Measurements from ENCODE around the gene CFAP221. TPM values are rescaled to one million over a fixed set of nuclear protein-coding genes. Genes with fewer than 3 reads are reported as not detected.
A peak's percentile ranks its signal among the peaks of the same experiment; 100 is the strongest.

Gene CFAP221
- total RNA-seq, 1 donor from 2014 or later, result 0.61 TPM

DNA sequence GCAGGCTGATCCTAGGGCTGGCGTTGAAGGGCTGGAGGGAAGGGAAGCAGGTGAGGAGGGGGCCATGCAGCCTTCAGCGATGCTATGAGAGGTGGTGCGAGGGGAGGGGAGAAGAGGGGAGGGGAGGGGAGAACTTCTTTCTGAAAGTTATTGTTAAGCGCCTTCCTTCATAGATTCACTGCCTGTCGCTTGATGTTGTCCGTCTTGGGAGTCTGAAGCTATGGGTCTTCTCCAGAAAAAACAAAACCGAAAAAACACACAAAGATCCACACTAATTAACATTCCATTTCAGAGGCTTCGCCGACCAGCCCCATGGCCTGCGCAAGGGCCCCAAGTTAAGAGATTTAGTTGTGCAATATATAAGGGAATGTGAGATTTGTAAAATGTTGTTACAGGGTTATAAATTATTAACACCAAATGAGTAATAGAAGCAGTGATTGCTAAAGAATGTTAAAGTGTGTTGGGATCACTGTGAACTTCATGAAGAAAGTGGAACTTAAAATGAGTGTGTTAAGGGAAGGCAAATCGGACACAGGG lies 758 bp downstream of the CFAP221 start:
- H3K4me2 ChIP-seq (ENCODE audit: low read length), result peak overlapping the region; percentile 98

DNA sequence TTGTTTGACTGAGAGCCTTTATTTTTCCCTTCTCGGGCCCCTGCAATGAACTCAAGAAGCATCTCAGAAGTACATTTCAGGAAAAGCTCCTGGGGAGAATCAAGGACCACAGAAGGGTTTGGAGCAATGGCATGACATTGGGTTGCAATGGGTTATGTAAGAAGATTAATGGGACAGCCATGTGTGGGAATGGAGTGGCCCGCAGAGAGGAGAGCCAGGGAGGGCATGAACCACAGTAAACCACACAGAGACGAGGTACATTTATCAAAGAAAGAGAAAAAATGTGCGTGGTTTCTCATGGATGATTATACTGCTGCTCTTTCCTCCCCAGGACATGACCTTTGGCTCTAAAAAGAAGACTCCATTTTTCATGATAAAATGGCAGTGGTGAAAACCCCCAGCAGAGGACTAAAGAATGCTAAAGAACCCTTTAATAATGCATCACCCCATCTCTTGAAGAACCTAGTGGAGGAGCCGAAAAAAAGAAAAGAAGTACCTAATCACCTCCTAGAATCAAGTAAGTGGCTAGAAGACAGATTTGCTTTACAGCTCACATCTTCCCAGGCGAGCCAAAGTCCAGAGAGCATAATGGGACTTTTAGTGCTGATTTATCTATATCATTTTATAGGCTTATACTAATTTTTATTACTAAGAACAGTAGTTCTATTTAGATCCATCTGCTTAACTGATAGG lies 1.7 kb downstream of the CFAP221 start:
- no peak overlapping the region for H3K27ac ChIP-seq (ENCODE audit: low read depth, low read length)
- DNase-seq (ENCODE audit: low read depth) (peak; percentile 85), FAIRE-seq (no peak)
- H3K9me3 Mint-ChIP-seq (ENCODE audit: unreplicated experiment), result peaks cover 2% of the 10 kb centered on the region
- TF ChIP-seq, protein P1, sequence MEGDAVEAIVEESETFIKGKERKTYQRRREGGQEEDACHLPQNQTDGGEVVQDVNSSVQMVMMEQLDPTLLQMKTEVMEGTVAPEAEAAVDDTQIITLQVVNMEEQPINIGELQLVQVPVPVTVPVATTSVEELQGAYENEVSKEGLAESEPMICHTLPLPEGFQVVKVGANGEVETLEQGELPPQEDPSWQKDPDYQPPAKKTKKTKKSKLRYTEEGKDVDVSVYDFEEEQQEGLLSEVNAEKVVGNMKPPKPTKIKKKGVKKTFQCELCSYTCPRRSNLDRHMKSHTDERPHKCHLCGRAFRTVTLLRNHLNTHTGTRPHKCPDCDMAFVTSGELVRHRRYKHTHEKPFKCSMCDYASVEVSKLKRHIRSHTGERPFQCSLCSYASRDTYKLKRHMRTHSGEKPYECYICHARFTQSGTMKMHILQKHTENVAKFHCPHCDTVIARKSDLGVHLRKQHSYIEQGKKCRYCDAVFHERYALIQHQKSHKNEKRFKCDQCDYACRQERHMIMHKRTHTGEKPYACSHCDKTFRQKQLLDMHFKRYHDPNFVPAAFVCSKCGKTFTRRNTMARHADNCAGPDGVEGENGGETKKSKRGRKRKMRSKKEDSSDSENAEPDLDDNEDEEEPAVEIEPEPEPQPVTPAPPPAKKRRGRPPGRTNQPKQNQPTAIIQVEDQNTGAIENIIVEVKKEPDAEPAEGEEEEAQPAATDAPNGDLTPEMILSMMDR (IDR thresholded peaks at IDR 0.05; ENCODE audit: insufficient read depth, low read depth, low read length), result no peak
- TF ChIP-seq EZH2 (IDR thresholded peaks at IDR 0.05; ENCODE audit: insufficient read depth, low read length), result no peak
- H3K27me3 ChIP-seq (ENCODE audit: insufficient read depth, low read length), result peaks cover 6% of the 10 kb centered on the region
- no peaks in the 10 kb centered on the region for H3K36me3 ChIP-seq (ENCODE audit: insufficient read depth, low read length)
- no peak overlapping the region for H3K4me3 ChIP-seq (ENCODE audit: insufficient read depth, low read depth, low read length)
- no peaks in the 10 kb centered on the region for H4K20me1 ChIP-seq (ENCODE audit: insufficient read depth, low read length)
- no peaks in the 10 kb centered on the region for H3K79me2 ChIP-seq (ENCODE audit: insufficient read depth, low read length)
- H3K4me1 ChIP-seq (ENCODE audit: insufficient read depth, low read length), result no peaks in the 10 kb centered on the region
- H3K4me2 ChIP-seq (ENCODE audit: low read length), result no peak overlapping the region
- no peak overlapping the region for H3K9ac ChIP-seq (ENCODE audit: low read length)
- H3K4me1 Mint-ChIP-seq (ENCODE audit: low read depth, unreplicated experiment), result peaks cover 19% of the 10 kb centered on the region
- no peaks in the 10 kb centered on the region for H3K36me3 Mint-ChIP-seq (ENCODE audit: low read depth, unreplicated experiment)
- peaks cover 6% of the 10 kb centered on the region for H3K27me3 Mint-ChIP-seq (ENCODE audit: low read depth, unreplicated experiment)
- peak overlapping the region; percentile 11 for H3K4me3 Mint-ChIP-seq (ENCODE audit: unreplicated experiment)
- H3K27ac Mint-ChIP-seq (ENCODE audit: unreplicated experiment), result no peak overlapping the region
- H3K9me3 ChIP-seq (ENCODE audit: insufficient read depth, low read depth, low read length), result no peaks in the 10 kb centered on the region
- no peak overlapping the region for H2AFZ ChIP-seq (ENCODE audit: low read depth, low read length)

More for the DNA sequence above, 758 bp downstream of the CFAP221 start:
- no peaks in the 10 kb centered on the region for H3K9me3 ChIP-seq (ENCODE audit: insufficient read depth, low read depth, low read length)
- no peak overlapping the region for H3K4me3 ChIP-seq (ENCODE audit: insufficient read depth, low read depth, low read length)
- Mint-ChIP-seq H3K9me3 (ENCODE audit: unreplicated experiment) (peaks cover 2% of the 10 kb centered on the region), H3K4me3 (ENCODE audit: unreplicated experiment) (peak overlapping the region; percentile 84), H3K4me1 (ENCODE audit: low read depth, unreplicated experiment) (peaks cover 19% of the 10 kb centered on the region), H3K36me3 (ENCODE audit: low read depth, unreplicated experiment) (no peaks in the 10 kb centered on the region), H3K27ac (ENCODE audit: unreplicated experiment) (peak overlapping the region; percentile 62), H3K27me3 (ENCODE audit: low read depth, unreplicated experiment) (peaks cover 10% of the 10 kb centered on the region)
- FAIRE-seq (no peak), DNase-seq (ENCODE audit: low read depth) (peak; percentile 39)
- H3K79me2 ChIP-seq (ENCODE audit: insufficient read depth, low read length), result no peaks in the 10 kb centered on the region
- no peaks in the 10 kb centered on the region for H3K36me3 ChIP-seq (ENCODE audit: insufficient read depth, low read length)
- peak overlapping the region; percentile 99 for H2AFZ ChIP-seq (ENCODE audit: low read depth, low read length)
- no peak overlapping the region for H3K27ac ChIP-seq (ENCODE audit: low read depth, low read length)
- peak; percentile 21 for TF ChIP-seq EZH2 (IDR thresholded peaks at IDR 0.05; ENCODE audit: insufficient read depth, low read length)
- TF ChIP-seq, protein P1 (IDR thresholded peaks at IDR 0.05; ENCODE audit: insufficient read depth, low read depth, low read length), result no peak
- no peaks in the 10 kb centered on the region for H4K20me1 ChIP-seq (ENCODE audit: insufficient read depth, low read length)
- H3K4me1 ChIP-seq (ENCODE audit: insufficient read depth, low read length), result no peaks in the 10 kb centered on the region
- peak overlapping the region; percentile 79 for H3K9ac ChIP-seq (ENCODE audit: low read length)
- peaks cover 6% of the 10 kb centered on the region for H3K27me3 ChIP-seq (ENCODE audit: insufficient read depth, low read length)

DNA sequence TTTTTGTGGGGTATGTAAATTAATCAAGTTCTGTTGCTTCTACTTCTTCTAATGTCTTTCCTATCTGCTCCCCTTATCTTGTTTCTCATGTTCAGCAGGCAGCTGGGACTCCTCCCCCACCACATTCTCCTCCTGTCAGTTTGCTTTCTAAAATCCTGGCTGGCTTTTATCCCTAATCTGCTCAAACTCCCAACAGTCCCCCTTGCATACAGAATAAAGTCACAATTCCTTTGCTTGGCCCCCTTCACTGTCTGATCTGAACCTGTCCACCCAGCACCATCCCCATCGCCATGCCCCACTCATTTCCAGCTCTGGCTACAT lies 2.2 kb downstream of the CFAP221 start:
- Mint-ChIP-seq H3K27me3 (ENCODE audit: low read depth, unreplicated experiment) (peaks cover 6% of the 10 kb centered on the region), H3K36me3 (ENCODE audit: low read depth, unreplicated experiment) (no peaks in the 10 kb centered on the region), H3K9me3 (ENCODE audit: unreplicated experiment) (no peaks in the 10 kb centered on the region), H3K4me1 (ENCODE audit: low read depth, unreplicated experiment) (peaks cover 19% of the 10 kb centered on the region), H3K27ac (ENCODE audit: unreplicated experiment) (no peak overlapping the region), H3K4me3 (ENCODE audit: unreplicated experiment) (peak overlapping the region; percentile 51)
- H3K9ac ChIP-seq (ENCODE audit: low read length), result no peak overlapping the region
- H3K9me3 ChIP-seq (ENCODE audit: insufficient read depth, low read depth, low read length), result no peaks in the 10 kb centered on the region
- H2AFZ ChIP-seq (ENCODE audit: low read depth, low read length), result no peak overlapping the region
- no peak overlapping the region for H3K27ac ChIP-seq (ENCODE audit: low read depth, low read length)
- no peak for FAIRE-seq
- H3K27me3 ChIP-seq (ENCODE audit: insufficient read depth, low read length), result peaks cover 6% of the 10 kb centered on the region
- DNase-seq (ENCODE audit: low read depth), result peak; percentile 2
- no peak for TF ChIP-seq EZH2 (IDR thresholded peaks at IDR 0.05; ENCODE audit: insufficient read depth, low read length)
- TF ChIP-seq, protein P1 (IDR thresholded peaks at IDR 0.05; ENCODE audit: insufficient read depth, low read depth, low read length), result no peak
- H3K4me3 ChIP-seq (ENCODE audit: insufficient read depth, low read depth, low read length), result no peak overlapping the region
- no peaks in the 10 kb centered on the region for H3K4me1 ChIP-seq (ENCODE audit: insufficient read depth, low read length)
- H4K20me1 ChIP-seq (ENCODE audit: insufficient read depth, low read length), result no peaks in the 10 kb centered on the region
- H3K36me3 ChIP-seq (ENCODE audit: insufficient read depth, low read length), result no peaks in the 10 kb centered on the region
- no peaks in the 10 kb centered on the region for H3K79me2 ChIP-seq (ENCODE audit: insufficient read depth, low read length)
- H3K4me2 ChIP-seq (ENCODE audit: low read length), result no peak overlapping the region

Data from astrocyte (in vitro differentiated cells and primary cell).